ENCODE results near the gene TATDN3. TPM values are rescaled to one million over a fixed set of nuclear protein-coding genes. Genes with fewer than 3 reads are reported as not detected.

The TATDN3 gene
- total RNA-seq, 1 donor from 2014 or later: 31.4 TPM

DNA sequence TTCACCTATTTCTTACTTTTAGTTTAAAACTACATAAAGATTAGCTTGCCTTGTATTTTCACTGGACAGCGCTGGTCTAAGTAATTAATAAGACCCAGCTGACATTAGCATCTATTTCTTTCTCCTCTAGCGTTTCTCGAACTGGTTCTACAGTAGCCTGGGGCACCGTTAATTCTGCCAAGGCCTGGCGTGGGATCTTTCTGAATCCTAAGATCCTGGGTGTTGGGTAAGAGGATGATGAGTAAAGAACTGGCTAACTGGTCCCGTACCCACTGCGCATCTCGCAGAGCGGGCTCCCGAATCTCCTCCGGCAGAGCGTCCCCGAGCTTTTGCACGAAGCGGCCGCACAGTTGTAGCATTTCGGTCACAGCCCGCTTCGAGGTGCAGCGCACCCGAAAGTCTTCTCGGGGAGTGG, 426 bp upstream of the TATDN3 start:
- peak; percentile 32 for ATAC-seq (ENCODE audit: low read depth)
- peaks cover 57% of the 10 kb centered on the region for H3K4me1 Mint-ChIP-seq
- intact Hi-C loops (cut with micrococcal nuclease): loop anchor here (1.0 to 10.0 kb wide), 8 partner anchors 90 to 1529 kb away; partner anchors contain the start of genes ANGEL2, ATF3, DTL and INTS7

GRCh38 chr1:212792396-212792908, 758 bp downstream of the TATDN3 start:
- ChIA-PET POLR2A (interaction anchor here (0.6 to 3.9 kb wide), 17 partner anchors 16 to 1463 kb away, joined by 3 to 45 read pairs (median 6); partner anchors contain the start of genes BATF3 and FLVCR1), CTCF (no interaction called here)
- Mint-ChIP-seq H3K27ac (peak overlapping the region; percentile 98), H3K27me3 (no peaks in the 10 kb centered on the region), H3K4me1 (peaks cover 65% of the 10 kb centered on the region), H3K36me3 (ENCODE audit: low read depth) (peaks cover 36% of the 10 kb centered on the region), H3K9me3 (peaks cover 5% of the 10 kb centered on the region), H3K4me3 (peak overlapping the region; percentile 99)
- ATAC-seq (ENCODE audit: low read depth) (no peak), DNase-seq (no peak)
- TF ChIP-seq, protein P1, sequence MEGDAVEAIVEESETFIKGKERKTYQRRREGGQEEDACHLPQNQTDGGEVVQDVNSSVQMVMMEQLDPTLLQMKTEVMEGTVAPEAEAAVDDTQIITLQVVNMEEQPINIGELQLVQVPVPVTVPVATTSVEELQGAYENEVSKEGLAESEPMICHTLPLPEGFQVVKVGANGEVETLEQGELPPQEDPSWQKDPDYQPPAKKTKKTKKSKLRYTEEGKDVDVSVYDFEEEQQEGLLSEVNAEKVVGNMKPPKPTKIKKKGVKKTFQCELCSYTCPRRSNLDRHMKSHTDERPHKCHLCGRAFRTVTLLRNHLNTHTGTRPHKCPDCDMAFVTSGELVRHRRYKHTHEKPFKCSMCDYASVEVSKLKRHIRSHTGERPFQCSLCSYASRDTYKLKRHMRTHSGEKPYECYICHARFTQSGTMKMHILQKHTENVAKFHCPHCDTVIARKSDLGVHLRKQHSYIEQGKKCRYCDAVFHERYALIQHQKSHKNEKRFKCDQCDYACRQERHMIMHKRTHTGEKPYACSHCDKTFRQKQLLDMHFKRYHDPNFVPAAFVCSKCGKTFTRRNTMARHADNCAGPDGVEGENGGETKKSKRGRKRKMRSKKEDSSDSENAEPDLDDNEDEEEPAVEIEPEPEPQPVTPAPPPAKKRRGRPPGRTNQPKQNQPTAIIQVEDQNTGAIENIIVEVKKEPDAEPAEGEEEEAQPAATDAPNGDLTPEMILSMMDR (IDR thresholded peaks at IDR 0.05): no peak
- intact Hi-C loops (cut with micrococcal nuclease): loop anchor here (2.0 to 10.0 kb wide), 3 partner anchors 202 to 1530 kb away; partner anchors contain the start of genes DTL and INTS7

More for the DNA sequence above, 426 bp upstream of the TATDN3 start:
- no peak for DNase-seq
- peaks cover 5% of the 10 kb centered on the region for H3K9me3 Mint-ChIP-seq
- TF ChIP-seq, protein P1 (IDR thresholded peaks at IDR 0.05): no peak
- peak overlapping the region; percentile 99 for H3K4me3 Mint-ChIP-seq
- CTCF ChIA-PET: interaction anchor here (0.7 to 1.1 kb wide), 3 partner anchors 120 to 756 kb away, joined by 3 to 4 read pairs (median 3); partner anchors contain the start of genes DTL and INTS7
- POLR2A ChIA-PET: interaction anchor here (0.6 to 3.9 kb wide), 27 partner anchors 10 to 1462 kb away, joined by 3 to 45 read pairs (median 4); partner anchors contain the start of genes ANGEL2, ATF3, BATF3 and FLVCR1
- no peaks in the 10 kb centered on the region for H3K27me3 Mint-ChIP-seq
- H3K36me3 Mint-ChIP-seq (ENCODE audit: low read depth): peaks cover 38% of the 10 kb centered on the region
- peak overlapping the region; percentile 98 for H3K27ac Mint-ChIP-seq

GRCh38 chr1:212794561-212795014, 2.9 kb downstream of the TATDN3 start:
- intact Hi-C loops (cut with micrococcal nuclease): loop anchor here (1.0 to 10.0 kb wide), 5 partner anchors 64 to 1532 kb away; partner anchors contain the start of genes DTL, FLVCR1, INTS7 and PPP2R5A
- no peak for DNase-seq
- POLR2A ChIA-PET: interaction anchor here (0.6 to 3.1 kb wide), 18 partner anchors 8 to 509 kb away, joined by 3 to 20 read pairs (median 4); partner anchors contain the start of genes ANGEL2, FLVCR1, NENF and VASH2

DNA sequence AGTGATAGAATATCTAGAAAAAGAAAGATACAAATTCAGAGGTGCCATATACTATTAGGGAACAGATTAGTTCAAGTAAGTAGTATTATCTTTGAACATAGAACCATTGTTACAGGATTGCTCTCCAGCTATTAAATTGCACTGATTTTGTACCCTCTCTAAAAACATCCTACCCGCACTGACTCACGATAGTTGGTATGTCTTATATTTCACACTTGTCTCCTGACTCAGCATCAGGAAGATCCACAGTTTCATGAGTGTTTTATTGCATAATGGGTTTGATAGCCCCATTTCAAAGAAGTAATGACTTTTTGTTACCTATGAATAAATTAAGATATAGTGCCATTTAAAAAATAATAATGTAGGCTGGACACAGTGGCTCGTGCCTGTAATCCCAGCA, 6.0 kb downstream of the TATDN3 start:
- DNase-seq: no peak
- H3K27me3 Mint-ChIP-seq: no peaks in the 10 kb centered on the region
- CTCF ChIA-PET: no interaction called here
- peaks cover 5% of the 10 kb centered on the region for H3K9me3 Mint-ChIP-seq
- TF ChIP-seq, protein P1 (IDR thresholded peaks at IDR 0.05): no peak
- peaks cover 49% of the 10 kb centered on the region for H3K4me1 Mint-ChIP-seq
- intact Hi-C loops (cut with micrococcal nuclease): loop anchor here (10.0 kb wide), 1 partner anchor 763 kb away; the partner anchor contains the start of genes DTL and INTS7
- ATAC-seq (ENCODE audit: low read depth): no peak
- no peak overlapping the region for H3K4me3 Mint-ChIP-seq
- POLR2A ChIA-PET: interaction anchor here (0.6 kb wide), 2 partner anchors 16 to 309 kb away, joined by 3 to 7 read pairs; no protein-coding TSS in a partner anchor
- H3K36me3 Mint-ChIP-seq (ENCODE audit: low read depth): peaks cover 68% of the 10 kb centered on the region
- no peak overlapping the region for H3K27ac Mint-ChIP-seq

More at GRCh38 chr1:212794561-212795014, 2.9 kb downstream of the TATDN3 start:
- ATAC-seq (ENCODE audit: low read depth): peak; percentile 83
- H3K4me3 Mint-ChIP-seq: peak overlapping the region; percentile 64
- CTCF ChIA-PET: interaction anchor here (0.7 to 2.0 kb wide), 3 partner anchors 129 to 338 kb away, joined by 3 to 10 read pairs (median 4); no protein-coding TSS in a partner anchor
- peaks cover 68% of the 10 kb centered on the region for H3K4me1 Mint-ChIP-seq
- H3K27ac Mint-ChIP-seq: peak overlapping the region; percentile 93
- peaks cover 5% of the 10 kb centered on the region for H3K9me3 Mint-ChIP-seq
- TF ChIP-seq, protein P1 (IDR thresholded peaks at IDR 0.05): no peak
- H3K36me3 Mint-ChIP-seq (ENCODE audit: low read depth): peaks cover 51% of the 10 kb centered on the region
- no peaks in the 10 kb centered on the region for H3K27me3 Mint-ChIP-seq

GRCh38 chr1:212805767-212806166, 14.1 kb downstream of the TATDN3 start:
- DNase-seq (no peak), ATAC-seq (ENCODE audit: low read depth) (no peak)
- H3K27ac Mint-ChIP-seq: no peak overlapping the region
- POLR2A ChIA-PET: interaction anchor here (0.6 kb wide), 2 partner anchors 24 to 193 kb away, joined by 4 to 7 read pairs; no protein-coding TSS in a partner anchor
- CTCF ChIA-PET: no interaction called here
- H3K36me3 Mint-ChIP-seq (ENCODE audit: low read depth): peaks cover 59% of the 10 kb centered on the region
- no peaks in the 10 kb centered on the region for H3K4me1 Mint-ChIP-seq
- no peaks in the 10 kb centered on the region for H3K9me3 Mint-ChIP-seq
- H3K4me3 Mint-ChIP-seq: no peak overlapping the region
- intact Hi-C loops (cut with micrococcal nuclease): no loop called here
- no peaks in the 10 kb centered on the region for H3K27me3 Mint-ChIP-seq
- TF ChIP-seq, protein P1 (IDR thresholded peaks at IDR 0.05): no peak

Data from activated B cell treated with CpG ODN at 0.5 μM for 24 hours (primary cell).